ENCODE measurements around the gene NTN4.

- no peak for TF ChIP-seq EZH2 (IDR thresholded peaks at IDR 0.05; ENCODE audit: insufficient read depth, poor library complexity, severe bottlenecking)
- TF ChIP-seq EZH2phosphoT487 (IDR thresholded peaks at IDR 0.05; ENCODE audit: insufficient read depth, low read depth), result no peak
Observed at GRCh38 chr12:95693689-95694088, 96.9 kb downstream of the NTN4 start.
